ENCODE data around the gene PSMG4. TPM values are rescaled to one million over a fixed set of nuclear protein-coding genes. Genes with fewer than 3 reads are reported as not detected.

The PSMG4 gene
- total RNA-seq, 1 experiment from 2014 or later, result 20.9 TPM

DNA sequence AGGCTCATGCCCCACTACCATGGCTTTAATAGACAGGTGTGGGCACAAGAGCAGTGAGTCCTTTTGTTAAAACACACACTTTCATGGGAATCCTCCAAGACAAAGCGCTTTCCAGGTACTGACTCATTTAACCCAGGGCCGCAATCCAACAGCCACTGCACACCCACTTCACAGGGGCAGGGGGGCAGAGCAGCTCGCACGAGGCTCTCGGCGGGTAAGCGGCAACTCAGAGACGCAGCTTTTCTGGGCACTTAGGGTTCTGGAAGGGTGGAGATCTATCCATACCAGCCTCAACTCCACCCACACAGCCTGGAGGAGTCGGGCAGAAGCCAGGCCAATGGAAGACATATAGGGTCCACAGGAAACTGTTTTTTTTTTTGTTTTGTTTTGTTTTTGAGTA is 28.6 kb downstream of the PSMG4 start:
- no peaks in the 10 kb centered on the region; the same call in 1 of the 2 replicates for H3K36me3 ChIP-seq (ENCODE audit: control insufficient read depth, insufficient read depth, low read length)
- Mint-ChIP-seq H3K4me1 (ENCODE audit: low read depth, unreplicated experiment) (no peaks in the 10 kb centered on the region), H3K9me3 (ENCODE audit: unreplicated experiment) (no peaks in the 10 kb centered on the region), H3K36me3 (ENCODE audit: insufficient read depth, unreplicated experiment) (peaks cover 60% of the 10 kb centered on the region), H3K4me3 (ENCODE audit: unreplicated experiment) (no peak overlapping the region), H3K27me3 (ENCODE audit: insufficient read depth, unreplicated experiment) (no peaks in the 10 kb centered on the region), H3K27ac (ENCODE audit: unreplicated experiment) (no peak overlapping the region)
- H3K9me3 ChIP-seq, result no peaks in the 10 kb centered on the region
- ChIA-PET POLR2A (interaction anchor here (0.6 kb wide), 1 partner anchor 397 kb away, joined by 4 read pairs; no protein-coding TSS in a partner anchor), CTCF (no interaction called here)
- no peaks in the 10 kb centered on the region for H3K4me1 ChIP-seq
- no TSS peak for BruUV-seq (replicated peaks)
- no peak overlapping the region for H3K4me3 ChIP-seq (ENCODE audit: low read depth, low read length)
- intact Hi-C loops (cut with micrococcal nuclease; ENCODE audit: unreplicated experiment), result no loop called here
- peak in 1 of 2 experiments; percentile 1 for DNase-seq
- H3K27me3 ChIP-seq (replicated peaks; ENCODE audit: control insufficient read depth, insufficient read depth, low read length), result no peaks in the 10 kb centered on the region
- TF ChIP-seq, protein P1, sequence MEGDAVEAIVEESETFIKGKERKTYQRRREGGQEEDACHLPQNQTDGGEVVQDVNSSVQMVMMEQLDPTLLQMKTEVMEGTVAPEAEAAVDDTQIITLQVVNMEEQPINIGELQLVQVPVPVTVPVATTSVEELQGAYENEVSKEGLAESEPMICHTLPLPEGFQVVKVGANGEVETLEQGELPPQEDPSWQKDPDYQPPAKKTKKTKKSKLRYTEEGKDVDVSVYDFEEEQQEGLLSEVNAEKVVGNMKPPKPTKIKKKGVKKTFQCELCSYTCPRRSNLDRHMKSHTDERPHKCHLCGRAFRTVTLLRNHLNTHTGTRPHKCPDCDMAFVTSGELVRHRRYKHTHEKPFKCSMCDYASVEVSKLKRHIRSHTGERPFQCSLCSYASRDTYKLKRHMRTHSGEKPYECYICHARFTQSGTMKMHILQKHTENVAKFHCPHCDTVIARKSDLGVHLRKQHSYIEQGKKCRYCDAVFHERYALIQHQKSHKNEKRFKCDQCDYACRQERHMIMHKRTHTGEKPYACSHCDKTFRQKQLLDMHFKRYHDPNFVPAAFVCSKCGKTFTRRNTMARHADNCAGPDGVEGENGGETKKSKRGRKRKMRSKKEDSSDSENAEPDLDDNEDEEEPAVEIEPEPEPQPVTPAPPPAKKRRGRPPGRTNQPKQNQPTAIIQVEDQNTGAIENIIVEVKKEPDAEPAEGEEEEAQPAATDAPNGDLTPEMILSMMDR (IDR thresholded peaks at IDR 0.05; ENCODE audit: insufficient read depth in 1 of 2, low read depth in 1 of 2, low read length in 1 of 2, severe bottlenecking in 1 of 2, unreplicated experiment in 1 of 2), result no peak

DNA sequence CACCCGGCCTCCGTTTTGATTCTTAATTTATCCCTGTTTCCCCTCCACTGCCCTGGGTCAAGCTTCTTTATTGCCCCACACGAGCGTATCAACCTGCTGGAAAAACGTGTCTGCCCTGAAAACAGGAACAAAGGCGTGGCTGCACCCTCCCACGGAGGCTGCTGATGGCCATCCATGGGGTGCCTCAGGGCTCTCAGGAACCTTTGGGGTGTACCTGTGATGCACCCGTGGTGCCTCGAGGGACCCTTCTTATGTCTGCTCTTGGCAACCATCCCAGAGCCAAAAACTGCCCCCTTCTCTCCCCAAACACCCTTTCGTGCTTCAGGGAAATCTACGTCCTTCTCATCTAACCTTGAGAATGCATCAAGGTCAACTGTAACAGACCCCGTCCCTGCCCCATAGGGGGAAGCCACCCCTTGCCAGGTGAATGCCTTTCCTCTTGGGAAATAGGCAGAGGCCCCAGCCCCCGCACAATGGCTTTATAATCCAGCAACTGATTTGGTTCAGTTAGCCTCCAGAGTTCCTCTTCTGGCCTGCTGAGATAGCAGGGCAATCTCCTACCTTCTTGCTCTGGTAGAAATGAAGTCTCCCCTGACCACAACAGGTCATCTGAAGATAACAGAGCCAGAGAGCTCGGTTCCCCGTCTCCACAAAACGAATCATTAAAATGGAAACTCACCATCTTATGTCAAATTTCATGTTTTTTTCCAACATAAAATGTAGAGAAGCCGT is 29.4 kb downstream of the PSMG4 start:
- Mint-ChIP-seq H3K27me3 (ENCODE audit: insufficient read depth, unreplicated experiment) (no peaks in the 10 kb centered on the region), H3K4me3 (ENCODE audit: unreplicated experiment) (no peak overlapping the region), H3K27ac (ENCODE audit: unreplicated experiment) (peak overlapping the region; percentile 82), H3K9me3 (ENCODE audit: unreplicated experiment) (no peaks in the 10 kb centered on the region), H3K4me1 (ENCODE audit: low read depth, unreplicated experiment) (no peaks in the 10 kb centered on the region), H3K36me3 (ENCODE audit: insufficient read depth, unreplicated experiment) (peaks cover 52% of the 10 kb centered on the region)
- Histone ChIP-seq H3K4me1 (no peaks in the 10 kb centered on the region), H3K9me3 (no peaks in the 10 kb centered on the region), H3K36me3 (ENCODE audit: control insufficient read depth, insufficient read depth, low read length) (no peaks in the 10 kb centered on the region; the same call in 1 of the 2 replicates), H3K27me3 (replicated peaks; ENCODE audit: control insufficient read depth, insufficient read depth, low read length) (no peaks in the 10 kb centered on the region), H3K4me3 (ENCODE audit: low read depth, low read length) (no peak overlapping the region)
- BruUV-seq (replicated peaks), result no TSS peak
- intact Hi-C loops (cut with micrococcal nuclease; ENCODE audit: unreplicated experiment), result no loop called here
- peak in 1 of 2 experiments; percentile 17 for DNase-seq
- TF ChIP-seq, protein P1 (IDR thresholded peaks at IDR 0.05; ENCODE audit: insufficient read depth in 1 of 2, low read depth in 1 of 2, low read length in 1 of 2, severe bottlenecking in 1 of 2, unreplicated experiment in 1 of 2), result no peak
- CTCF ChIA-PET, result interaction anchor here (0.8 kb wide), 1 partner anchor 10 kb away, joined by 3 read pairs; no protein-coding TSS in a partner anchor
- POLR2A ChIA-PET, result interaction anchor here (0.6 kb wide), 1 partner anchor 396 kb away, joined by 4 read pairs; no protein-coding TSS in a partner anchor

DNA sequence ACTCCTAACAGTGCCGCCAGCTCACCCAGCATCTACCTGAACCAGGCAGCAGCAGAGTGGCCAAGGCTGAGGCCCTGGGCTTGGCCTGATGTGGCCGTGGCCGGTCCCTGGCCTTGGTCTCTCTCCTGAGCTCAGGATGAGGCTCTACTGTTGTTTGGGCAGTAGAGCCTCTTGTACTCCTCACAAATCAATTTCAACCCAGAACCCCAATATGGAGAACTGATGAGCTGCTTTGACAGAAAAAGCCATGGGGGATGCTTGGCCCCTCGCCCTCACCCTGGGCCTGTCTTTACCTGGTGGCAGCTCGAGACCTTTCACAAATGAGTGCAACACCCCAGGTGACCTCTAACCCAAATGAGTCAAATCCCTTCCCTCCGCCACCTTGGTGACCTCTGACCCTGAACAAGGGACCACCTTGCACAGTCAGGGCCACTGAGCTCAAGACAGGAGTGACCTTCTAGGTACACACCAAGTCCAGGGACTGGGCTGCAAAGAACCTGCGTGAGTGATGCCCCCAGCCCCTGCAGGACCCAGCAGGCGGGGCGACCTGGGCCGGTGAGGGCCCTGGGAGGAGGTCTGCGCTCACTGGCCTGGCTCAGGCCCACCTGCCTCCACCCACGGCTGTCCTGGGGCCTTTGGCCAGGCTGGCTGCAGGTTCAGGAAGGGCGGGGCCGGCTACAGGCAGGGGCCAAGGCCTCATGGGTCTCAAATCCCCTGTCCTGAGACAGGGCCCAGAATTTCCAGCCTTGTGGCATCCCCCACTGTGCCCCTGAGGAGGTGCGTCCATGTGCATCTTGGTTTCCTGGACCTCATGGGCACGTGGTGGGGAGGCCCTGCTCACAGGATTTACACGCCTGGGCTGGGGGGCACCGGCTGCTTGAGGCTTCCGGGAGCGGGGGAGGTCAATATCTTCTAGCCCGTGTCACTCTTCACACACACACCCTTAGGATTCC is 30.2 kb downstream of the PSMG4 start:
- ChIA-PET POLR2A (no interaction called here), CTCF (interaction anchor here (0.6 to 0.8 kb wide), 2 partner anchors 9 to 126 kb away, joined by 3 to 4 read pairs; no protein-coding TSS in a partner anchor)
- Mint-ChIP-seq H3K27me3 (ENCODE audit: insufficient read depth, unreplicated experiment) (no peaks in the 10 kb centered on the region), H3K36me3 (ENCODE audit: insufficient read depth, unreplicated experiment) (peaks cover 51% of the 10 kb centered on the region), H3K4me3 (ENCODE audit: unreplicated experiment) (no peak overlapping the region), H3K9me3 (ENCODE audit: unreplicated experiment) (no peaks in the 10 kb centered on the region), H3K4me1 (ENCODE audit: low read depth, unreplicated experiment) (no peaks in the 10 kb centered on the region), H3K27ac (ENCODE audit: unreplicated experiment) (peak overlapping the region; percentile 82)
- intact Hi-C loops (cut with micrococcal nuclease; ENCODE audit: unreplicated experiment), result no loop called here
- Histone ChIP-seq H3K9me3 (no peaks in the 10 kb centered on the region), H3K4me3 (ENCODE audit: low read depth, low read length) (no peak overlapping the region), H3K4me1 (no peaks in the 10 kb centered on the region), H3K27me3 (replicated peaks; ENCODE audit: control insufficient read depth, insufficient read depth, low read length) (no peaks in the 10 kb centered on the region), H3K36me3 (ENCODE audit: control insufficient read depth, insufficient read depth, low read length) (no peaks in the 10 kb centered on the region; the same call in 1 of the 2 replicates)
- TF ChIP-seq, protein P1 (IDR thresholded peaks at IDR 0.05; ENCODE audit: insufficient read depth in 1 of 2, low read depth in 1 of 2, low read length in 1 of 2, severe bottlenecking in 1 of 2, unreplicated experiment in 1 of 2), result no peak
- BruUV-seq (replicated peaks), result no TSS peak
- DNase-seq, result no peak
